IgD-negative memory B cell (primary cell): ENCODE data around the gene NMNAT2. TPM values are rescaled to one million over a fixed set of nuclear protein-coding genes. Genes with fewer than 3 reads are reported as not detected.
A peak's percentile ranks its signal among the peaks of the same experiment; 100 is the strongest.

Experiments
- H3K27ac Mint-ChIP-seq, 3 donors: one replicate each; pipeline ENCODE4 v1.8.0; 2020 to 2022; ENCODE audit warnings: mild to moderate bottlenecking in 3 of 3, mixed read lengths in 3 of 3, moderate library complexity in 1 of 3
- H3K27me3 Mint-ChIP-seq: one replicate; pipeline ENCODE4 v1.8.0; 2021; ENCODE audit warnings: mixed read lengths
- H3K36me3 Mint-ChIP-seq: one replicate; pipeline ENCODE4 v1.8.0; 2020; ENCODE audit warnings: mild to moderate bottlenecking, mixed read lengths
- H3K4me1 Mint-ChIP-seq, 3 donors: one replicate each; pipeline ENCODE4 v1.8.0; 2020 to 2022; ENCODE audit warnings: mixed read lengths in 3 of 3, mild to moderate bottlenecking in 1 of 3
- H3K4me3 Mint-ChIP-seq, 4 donors: one replicate each; pipeline ENCODE4 v1.8.0; 2020 to 2022; ENCODE audit warnings: mild to moderate bottlenecking in 4 of 4, mixed read lengths in 4 of 4, moderate library complexity in 3 of 4
- H3K9me3 Mint-ChIP-seq, 3 donors: one replicate each; pipeline ENCODE4 v1.8.0; 2020 to 2021; ENCODE audit warnings: mixed read lengths in 3 of 3, mild to moderate bottlenecking in 1 of 3
- polyA plus RNA-seq: library from polyadenylated mRNA; unstranded; fragments of 300-500 nt; fragmentation: Illumina TruSeq; gene quantifications from one replicate; pipeline ENCODE4 v1.2.3, GENCODE V29; 2021

NMNAT2 gene
- polyA plus RNA-seq, 1 donor from 2014 or later = not detected

DNA sequence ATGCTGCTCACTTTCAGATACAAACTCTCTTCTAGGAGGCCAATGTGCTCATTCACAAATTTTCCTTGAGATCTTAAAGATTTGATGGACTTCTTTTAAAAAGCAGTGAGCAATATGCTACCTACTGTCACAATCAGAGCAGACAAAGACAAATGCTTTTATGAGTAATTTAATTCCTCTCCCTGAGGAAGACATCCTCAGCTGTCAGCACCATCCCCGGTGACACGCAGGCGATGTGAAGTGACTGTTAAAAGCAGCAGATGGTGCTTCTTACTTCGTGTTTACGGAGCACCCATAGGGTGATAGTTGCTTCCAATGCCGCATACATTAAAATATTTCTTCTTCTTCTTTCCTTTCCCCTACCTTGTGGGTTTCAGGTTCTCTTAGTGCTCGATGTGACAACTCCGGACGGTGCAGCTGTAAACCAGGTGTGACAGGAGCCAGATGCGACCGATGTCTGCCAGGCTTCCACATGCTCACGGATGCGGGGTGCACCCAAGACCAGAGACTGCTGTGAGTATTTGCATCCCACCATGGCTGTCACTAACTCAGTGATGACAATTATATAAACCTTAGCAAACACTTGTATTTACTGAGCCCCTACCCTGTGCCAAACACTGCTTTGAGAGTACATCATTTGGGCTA lies 203.0 kb downstream of the NMNAT2 start:
- no peak overlapping the region for H3K27ac Mint-ChIP-seq
- H3K4me1 Mint-ChIP-seq = peaks cover 0 to 6% (median 6%) of the 10 kb centered on the region in 3 donors
- no peaks in the 10 kb centered on the region for H3K36me3 Mint-ChIP-seq
- H3K4me3 Mint-ChIP-seq = no peak overlapping the region
- H3K27me3 Mint-ChIP-seq = peaks cover 18% of the 10 kb centered on the region
- H3K9me3 Mint-ChIP-seq = no peaks in the 10 kb centered on the region

DNA sequence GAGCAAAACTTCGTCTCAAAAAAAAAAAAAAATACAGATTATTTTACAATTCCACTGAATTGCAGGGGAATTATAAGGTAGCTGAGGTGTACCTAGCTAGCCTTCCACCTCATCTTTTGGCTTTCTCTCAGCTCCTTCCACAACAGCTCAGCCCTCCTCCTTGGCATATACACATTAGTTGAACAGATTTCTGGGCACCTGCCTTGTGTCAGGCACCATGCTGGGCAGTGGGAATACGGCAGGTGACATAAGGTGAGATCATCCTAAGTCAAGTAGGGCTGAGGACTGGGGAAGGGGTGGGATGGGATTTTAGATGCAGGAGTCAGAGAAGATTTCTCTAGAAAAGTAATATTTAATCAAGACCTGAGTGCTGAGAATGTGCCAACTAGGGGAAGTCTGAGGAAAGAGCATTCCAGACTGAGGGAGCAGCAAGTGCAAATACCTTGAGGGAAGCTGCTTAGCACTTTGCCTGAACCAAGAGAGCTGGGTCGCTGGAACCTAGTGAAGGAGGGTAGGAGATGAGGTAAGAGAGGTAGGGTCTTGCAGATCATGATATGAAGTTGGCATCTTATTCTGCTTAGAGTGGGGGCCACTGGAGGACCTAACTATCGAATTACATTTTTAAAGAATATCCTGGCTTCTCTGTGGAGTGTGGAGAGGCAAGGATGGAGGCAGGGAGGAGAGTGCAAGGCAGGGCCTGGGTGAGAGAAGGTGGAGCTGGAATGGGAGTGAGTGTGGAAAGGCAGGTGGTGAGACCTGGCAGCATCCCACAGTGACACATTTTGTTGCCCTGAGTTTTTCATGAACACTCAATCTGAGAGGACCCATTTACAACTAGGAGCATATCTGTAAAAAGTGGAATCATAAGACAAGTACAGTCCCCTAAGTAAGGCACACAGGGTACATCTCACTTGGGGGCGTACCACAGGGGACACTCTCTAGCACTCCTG lies 203.9 kb downstream of the NMNAT2 start:
- H3K9me3 Mint-ChIP-seq = peaks cover 0 to 3% (median 0%) of the 10 kb centered on the region in 3 donors
- H3K27me3 Mint-ChIP-seq = peaks cover 21% of the 10 kb centered on the region
- H3K4me1 Mint-ChIP-seq = peaks cover 0 to 6% (median 4%) of the 10 kb centered on the region in 3 donors
- H3K27ac Mint-ChIP-seq = no peak overlapping the region
- no peaks in the 10 kb centered on the region for H3K36me3 Mint-ChIP-seq
- H3K4me3 Mint-ChIP-seq = no peak overlapping the region

DNA sequence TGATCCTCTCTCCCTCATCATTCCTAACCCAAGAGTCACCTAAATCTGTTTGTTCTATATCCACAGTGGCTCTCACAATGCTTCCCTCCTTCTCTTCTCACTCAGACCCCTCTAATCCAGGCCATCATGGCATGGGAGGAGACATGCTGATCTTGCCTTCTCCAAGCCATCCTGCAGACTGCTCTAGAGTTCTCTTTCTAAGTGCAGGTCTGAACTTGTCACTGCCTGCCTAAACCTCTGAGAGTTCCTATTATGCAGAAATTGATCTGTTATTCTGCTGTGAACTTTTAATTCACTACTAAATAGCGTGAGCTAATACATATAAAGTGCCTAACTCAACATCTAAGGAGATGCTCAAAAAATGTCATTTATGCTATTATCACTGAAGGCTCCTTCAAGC lies 205.3 kb downstream of the NMNAT2 start:
- Mint-ChIP-seq H3K9me3 (peaks cover 0 to 3% (median 0%) of the 10 kb centered on the region in 3 donors), H3K27ac (no peak overlapping the region), H3K4me3 (no peak overlapping the region), H3K36me3 (no peaks in the 10 kb centered on the region), H3K27me3 (peaks cover 16% of the 10 kb centered on the region), H3K4me1 (peaks cover 0 to 3% (median 0%) of the 10 kb centered on the region in 3 donors)

DNA sequence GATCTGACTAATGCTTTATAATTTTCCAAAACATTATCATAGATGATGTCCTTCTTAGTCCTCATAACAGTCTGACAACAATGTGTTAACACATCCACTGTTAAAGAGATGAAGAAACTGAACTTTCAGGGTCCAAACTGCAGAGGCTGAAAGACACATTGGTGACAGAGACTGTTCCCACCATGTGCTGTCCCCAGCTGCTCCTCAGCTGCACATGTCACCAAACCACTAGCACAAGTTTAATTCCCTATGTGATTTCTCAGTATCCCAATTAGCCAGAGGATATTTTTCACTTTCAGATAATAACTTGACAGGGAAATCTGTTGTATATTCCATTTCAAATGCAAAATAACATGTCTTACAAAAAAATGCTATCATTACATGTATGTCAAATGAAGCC lies 207.5 kb downstream of the NMNAT2 start:
- peaks cover 22% of the 10 kb centered on the region for H3K27me3 Mint-ChIP-seq
- no peak overlapping the region for H3K27ac Mint-ChIP-seq
- peaks cover 0 to 6% (median 0%) of the 10 kb centered on the region in 3 donors for H3K9me3 Mint-ChIP-seq
- H3K36me3 Mint-ChIP-seq = no peaks in the 10 kb centered on the region
- no peaks in the 10 kb centered on the region for H3K4me1 Mint-ChIP-seq
- H3K4me3 Mint-ChIP-seq = no peak overlapping the region

DNA sequence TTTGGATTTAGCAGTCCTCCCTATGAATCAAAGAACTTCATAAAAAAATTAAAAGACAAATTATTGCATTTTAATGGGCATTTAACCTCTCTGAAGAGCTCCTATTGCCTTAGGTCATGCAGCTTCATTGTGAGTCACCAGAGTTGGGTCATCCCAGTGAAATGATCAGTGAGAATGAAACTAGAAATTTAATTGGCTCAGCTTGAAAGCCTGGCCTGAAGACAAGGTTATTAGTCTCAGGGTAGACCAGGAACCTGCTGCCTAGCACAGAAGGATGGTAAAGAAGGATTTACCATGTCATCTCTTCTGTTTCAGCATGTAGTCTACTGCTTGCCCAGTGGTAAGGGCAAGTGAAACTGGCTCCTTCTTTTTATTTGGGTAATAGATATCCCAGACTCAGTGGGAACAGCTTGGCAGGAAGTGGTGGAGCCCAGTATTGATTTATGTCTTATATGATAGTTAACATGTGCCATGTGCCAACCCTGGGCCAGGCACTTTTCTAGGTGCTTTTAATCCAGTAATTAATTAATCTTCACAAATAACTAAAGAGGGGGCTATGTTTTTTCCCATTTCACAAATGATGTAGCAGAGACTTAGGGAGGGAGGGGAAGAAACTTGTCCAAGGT lies 208.5 kb downstream of the NMNAT2 start:
- Mint-ChIP-seq H3K27me3 (peaks cover 21% of the 10 kb centered on the region), H3K9me3 (peaks cover 0 to 6% (median 0%) of the 10 kb centered on the region in 3 donors), H3K4me1 (no peaks in the 10 kb centered on the region), H3K36me3 (no peaks in the 10 kb centered on the region), H3K4me3 (no peak overlapping the region), H3K27ac (no peak overlapping the region)

DNA sequence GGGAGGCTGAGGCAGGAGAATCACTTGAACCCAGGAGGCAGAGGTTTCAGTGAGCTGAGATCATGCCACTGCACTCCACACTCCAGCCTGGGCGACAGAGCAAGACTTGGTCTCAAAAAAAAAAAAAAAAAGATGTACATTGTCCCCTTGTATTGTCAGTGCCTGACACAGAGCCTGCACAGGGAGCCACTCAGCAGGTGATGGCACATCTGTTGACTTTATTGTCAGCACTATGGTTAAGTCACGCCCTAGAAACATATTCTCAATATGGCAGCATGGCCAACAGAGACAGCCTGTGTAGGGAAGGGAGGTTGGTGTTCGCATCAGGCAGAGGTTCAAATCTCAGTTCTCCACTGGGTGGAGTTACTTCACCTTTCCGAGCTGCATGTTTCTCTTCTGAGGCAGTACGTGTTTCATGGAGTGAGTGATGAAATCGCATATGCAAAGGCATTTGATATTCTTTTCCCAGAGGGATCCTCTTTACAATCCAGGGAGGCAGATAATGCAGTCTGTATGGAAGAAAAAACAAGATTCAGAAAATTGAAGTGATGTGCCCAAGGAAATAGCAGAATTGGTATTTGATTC lies 211.6 kb downstream of the NMNAT2 start:
- no peaks in the 10 kb centered on the region for H3K4me1 Mint-ChIP-seq
- H3K36me3 Mint-ChIP-seq = no peaks in the 10 kb centered on the region
- H3K27me3 Mint-ChIP-seq = peaks cover 16% of the 10 kb centered on the region
- peaks cover 0 to 6% (median 0%) of the 10 kb centered on the region in 3 donors for H3K9me3 Mint-ChIP-seq
- H3K4me3 Mint-ChIP-seq = no peak overlapping the region
- peak overlapping the region in 1 of 3 donors; percentile 91 for H3K27ac Mint-ChIP-seq

DNA sequence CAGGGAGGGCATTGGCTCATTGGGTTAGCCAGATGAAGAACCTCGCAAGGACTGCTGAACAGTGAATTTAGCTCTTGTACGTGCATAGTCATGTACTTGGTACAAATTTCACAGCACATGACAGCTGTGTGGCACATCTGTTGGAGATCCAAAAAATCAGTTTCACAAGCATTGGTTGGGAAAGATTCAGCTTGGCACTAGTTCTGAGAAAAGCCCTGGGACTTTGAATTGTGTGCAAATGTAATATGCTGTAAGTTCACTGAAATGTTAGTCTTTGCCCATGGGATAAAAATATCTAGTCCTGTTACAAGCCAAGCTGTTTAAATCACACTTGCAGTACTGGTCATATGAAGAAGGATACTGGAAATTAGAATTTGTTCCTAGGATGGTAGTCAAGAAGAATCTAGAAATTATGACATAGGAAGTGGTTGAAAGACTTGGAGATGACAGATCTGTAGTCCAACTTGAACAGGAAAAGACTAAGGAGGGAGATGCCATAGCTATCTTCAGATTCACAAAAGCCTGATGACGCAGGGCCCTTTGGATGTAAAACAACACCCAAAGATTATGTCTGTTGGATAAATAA lies 212.9 kb downstream of the NMNAT2 start:
- Mint-ChIP-seq H3K4me3 (no peak overlapping the region), H3K4me1 (no peaks in the 10 kb centered on the region), H3K27ac (no peak overlapping the region), H3K27me3 (peaks cover 13% of the 10 kb centered on the region), H3K9me3 (peaks cover 0 to 6% (median 0%) of the 10 kb centered on the region in 3 donors), H3K36me3 (no peaks in the 10 kb centered on the region)

DNA sequence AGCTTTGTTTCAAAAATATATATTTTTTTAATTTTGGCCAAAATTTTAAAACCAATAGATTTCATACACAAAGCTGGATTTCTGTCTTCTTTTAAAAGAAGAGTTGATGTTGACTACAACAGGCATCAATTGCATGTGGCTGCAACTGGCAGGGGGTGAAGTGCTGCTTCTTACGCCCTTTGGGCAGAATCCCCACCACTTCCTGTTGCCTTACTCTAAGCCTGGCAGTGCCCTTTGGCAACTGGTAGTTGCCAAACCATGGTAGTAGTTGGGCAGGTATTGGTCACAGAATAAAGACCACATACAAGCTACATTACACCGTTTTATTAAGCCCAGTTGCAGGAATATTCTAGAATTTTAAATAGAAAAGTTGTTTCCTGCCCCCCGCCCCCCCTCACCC lies 215.1 kb downstream of the NMNAT2 start:
- Mint-ChIP-seq H3K27me3 (peaks cover 10% of the 10 kb centered on the region), H3K9me3 (peaks cover 0 to 4% (median 0%) of the 10 kb centered on the region in 3 donors), H3K36me3 (no peaks in the 10 kb centered on the region), H3K27ac (no peak overlapping the region), H3K4me3 (no peak overlapping the region), H3K4me1 (no peaks in the 10 kb centered on the region)

DNA sequence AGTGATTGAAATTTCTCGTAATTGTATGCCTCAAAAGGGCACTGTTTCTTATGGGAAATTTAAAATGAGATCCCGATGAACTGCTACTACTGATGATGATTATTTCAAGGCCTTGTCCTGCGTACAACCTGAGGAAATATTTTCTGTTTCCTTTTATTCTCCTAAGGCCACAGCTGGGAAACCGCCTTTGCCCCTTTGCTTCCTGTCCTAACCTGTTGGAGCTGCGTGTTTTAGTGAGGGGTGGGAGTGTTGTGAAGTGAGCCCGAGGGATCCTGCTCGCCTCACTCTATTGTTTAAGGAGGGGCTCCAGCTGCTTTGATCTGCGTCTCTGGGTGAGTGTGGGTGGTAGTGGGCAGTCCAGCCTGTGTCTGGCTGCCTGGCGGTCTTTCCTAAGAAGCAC lies 217.7 kb downstream of the NMNAT2 start:
- H3K9me3 Mint-ChIP-seq = no peaks in the 10 kb centered on the region
- H3K4me1 Mint-ChIP-seq = no peaks in the 10 kb centered on the region
- H3K27ac Mint-ChIP-seq = no peak overlapping the region
- H3K4me3 Mint-ChIP-seq = no peak overlapping the region
- peaks cover 7% of the 10 kb centered on the region for H3K27me3 Mint-ChIP-seq
- no peaks in the 10 kb centered on the region for H3K36me3 Mint-ChIP-seq

DNA sequence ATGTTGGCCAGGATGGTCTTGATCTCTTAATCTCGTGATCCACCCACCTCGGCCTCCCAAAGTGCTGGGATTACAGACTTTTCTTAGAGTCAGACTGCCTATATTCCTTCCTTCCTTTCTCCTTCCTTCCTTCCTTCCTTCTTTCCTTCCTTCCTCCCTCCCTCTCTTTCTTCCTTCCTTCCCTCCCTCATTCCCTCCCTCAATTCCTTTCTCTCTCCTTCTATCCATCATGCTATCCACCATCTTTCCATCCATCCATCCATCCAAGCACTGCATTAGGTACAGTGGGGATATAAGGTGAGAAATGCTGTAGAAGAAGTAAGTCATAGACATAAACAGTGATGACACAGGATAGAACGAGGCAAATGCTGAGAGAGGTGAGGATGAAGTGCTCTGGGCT lies 218.9 kb downstream of the NMNAT2 start:
- no peak overlapping the region for H3K27ac Mint-ChIP-seq
- H3K4me3 Mint-ChIP-seq = no peak overlapping the region
- peaks cover 7% of the 10 kb centered on the region for H3K27me3 Mint-ChIP-seq
- H3K4me1 Mint-ChIP-seq = peaks cover 0 to 2% (median 0%) of the 10 kb centered on the region in 3 donors
- no peaks in the 10 kb centered on the region for H3K9me3 Mint-ChIP-seq
- H3K36me3 Mint-ChIP-seq = no peaks in the 10 kb centered on the region

DNA sequence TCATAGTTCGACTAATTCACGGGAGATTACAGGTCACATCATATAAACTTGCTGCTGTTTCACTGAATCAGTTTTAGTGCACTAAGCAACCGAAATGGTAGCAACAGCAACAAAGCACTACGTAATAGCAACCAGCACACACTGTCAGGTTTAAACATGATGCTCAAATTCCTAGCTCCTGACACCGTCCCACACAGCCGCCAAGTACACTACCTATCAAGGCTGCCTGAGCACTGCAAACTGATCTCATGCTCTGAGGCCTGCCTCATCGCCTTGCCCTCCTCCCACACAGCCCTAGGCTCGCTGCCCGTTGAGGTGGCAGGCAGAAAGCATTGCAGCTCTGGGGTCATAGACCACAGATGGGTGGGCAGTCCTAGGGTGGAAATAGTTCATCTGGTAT lies 219.7 kb downstream of the NMNAT2 start:
- H3K36me3 Mint-ChIP-seq = no peaks in the 10 kb centered on the region
- no peaks in the 10 kb centered on the region for H3K9me3 Mint-ChIP-seq
- H3K4me3 Mint-ChIP-seq = no peak overlapping the region
- H3K4me1 Mint-ChIP-seq = peaks cover 0 to 2% (median 0%) of the 10 kb centered on the region in 3 donors
- peaks cover 7% of the 10 kb centered on the region for H3K27me3 Mint-ChIP-seq
- H3K27ac Mint-ChIP-seq = no peak overlapping the region

Other genes with a start within 250 kb of the NMNAT2 start
- not detected for gene LAMC2, start 232.1 kb downstream of the NMNAT2 start, polyA plus RNA-seq
- 34.4 TPM for gene SMG7, start 54.1 kb upstream of the NMNAT2 start, polyA plus RNA-seq
- gene NCF2, start 172.1 kb upstream of the NMNAT2 start, polyA plus RNA-seq = 18.1 TPM
- gene ARPC5, start 217.4 kb upstream of the NMNAT2 start, polyA plus RNA-seq = 366 TPM
- not detected for gene APOBEC4, start 234.9 kb upstream of the NMNAT2 start, polyA plus RNA-seq